ENCODE results near the gene PIAS4.

Gene PIAS4

GRCh38 chr19:4068047-4068966 lies 60.8 kb downstream of the PIAS4 start (continued):
- TF ChIP-seq ZNF768 (tag by site-specific recombination; IDR thresholded peaks at IDR 0.05), result no peak
- TF ChIP-seq ZNF664 (tag by site-specific recombination; IDR thresholded peaks at IDR 0.05), result no peak
- no peak for TF ChIP-seq OVOL3 (tag by site-specific recombination; IDR thresholded peaks at IDR 0.05)
- no peak for TF ChIP-seq ZNF433 (tag by site-specific recombination; IDR thresholded peaks at IDR 0.05; ENCODE audit: low read depth)
- TF ChIP-seq ZSCAN4 (tag by site-specific recombination; IDR thresholded peaks at IDR 0.05), result no peak
- no peak for TF ChIP-seq TRIM28 (IDR thresholded peaks at IDR 0.05; ENCODE audit: borderline replicate concordance, low read length)
- TF ChIP-seq ZBTB17 (tag by site-specific recombination; IDR thresholded peaks at IDR 0.05), result peak; percentile 48
- no peak for TF ChIP-seq MYNN (tag by site-specific recombination; IDR thresholded peaks at IDR 0.05; ENCODE audit: borderline replicate concordance)
- no peak for TF ChIP-seq BCL11A (tag by site-specific recombination; IDR thresholded peaks at IDR 0.05; ENCODE audit: low read depth)
- TF ChIP-seq ZBTB21 (tag by site-specific recombination; IDR thresholded peaks at IDR 0.05), result no peak
- TF ChIP-seq ZNF645 (tag by site-specific recombination; IDR thresholded peaks at IDR 0.05), result no peak
- TF ChIP-seq ZNF404 (tag by site-specific recombination; IDR thresholded peaks at IDR 0.05), result no peak
- TF ChIP-seq GLIS1 (tag by site-specific recombination; IDR thresholded peaks at IDR 0.05), result peak; percentile 93
- peak; percentile 52; the same call in 1 of the 2 replicates for TF ChIP-seq ZEB2 (tag by site-specific recombination; IDR thresholded peaks at IDR 0.05)
- no peak for TF ChIP-seq ZNF629 (tag by site-specific recombination; IDR thresholded peaks at IDR 0.05)
- TF ChIP-seq ZNF585B (tag by site-specific recombination; IDR thresholded peaks at IDR 0.05), result no peak
- TF ChIP-seq ZBTB20 (tag by site-specific recombination; IDR thresholded peaks at IDR 0.05), result peak; percentile 58; the same call in 1 of the 2 replicates
- no peak for TF ChIP-seq ZBTB11 (tag by site-specific recombination; conservative IDR thresholded peaks at IDR 0.05; ENCODE audit: low read depth)
- TF ChIP-seq ZNF48 (tag by site-specific recombination; IDR thresholded peaks at IDR 0.05), result no peak
- no peak for TF ChIP-seq ZNF518A (tag by site-specific recombination; conservative IDR thresholded peaks at IDR 0.05; ENCODE audit: low read depth)
- peak; percentile 66 for TF ChIP-seq IKZF3 (tag by site-specific recombination; IDR thresholded peaks at IDR 0.05)
- TF ChIP-seq ZNF792 (tag by site-specific recombination; IDR thresholded peaks at IDR 0.05), result no peak
- TF ChIP-seq HIC1 (tag by site-specific recombination; IDR thresholded peaks at IDR 0.05), result no peak
- TF ChIP-seq ZNF76 (tag by site-specific recombination; IDR thresholded peaks at IDR 0.05; ENCODE audit: borderline replicate concordance, low read depth), result peak; percentile 21; the same call in 1 of the 2 replicates
- no peak for TF ChIP-seq ZNF660 (tag by site-specific recombination; IDR thresholded peaks at IDR 0.05)

All from HEK293 (cell line).